Inferior parietal cortex (tissue), 1 donor: ENCODE measurements around the gene DGUOK.
A peak's percentile ranks its signal among the peaks of the same experiment; 100 is the strongest.

ENCODE experiments used
- DNase-seq: peaks from one replicate; pipeline ENCODE4 v3.0.0-alpha.2; 2016; ENCODE audit errors: extremely low spot score

DGUOK gene

GRCh38 chr2:73947412-73948018 lies 20.8 kb downstream of the DGUOK start:
- DNase-seq = no peak

- DNase-seq = no peak
Observed at GRCh38 chr2:73949802-73950201, 23.1 kb downstream of the DGUOK start.

- peak; percentile 34 for DNase-seq
Observed at GRCh38 chr2:73952499-73953446, 26.1 kb downstream of the DGUOK start.

- DNase-seq = no peak
Observed at GRCh38 chr2:73956218-73956865, 29.7 kb downstream of the DGUOK start.

GRCh38 chr2:73961274-73961673 lies 34.6 kb downstream of the DGUOK start:
- no peak for DNase-seq

- DNase-seq = no peak
Observed at GRCh38 chr2:73961823-73962615, 35.3 kb downstream of the DGUOK start.

- no peak for DNase-seq
Observed at GRCh38 chr2:73962798-73963197, 36.1 kb downstream of the DGUOK start.

GRCh38 chr2:73963385-73964120 lies 36.9 kb downstream of the DGUOK start:
- DNase-seq = no peak

- DNase-seq = no peak
Observed at GRCh38 chr2:73964223-73964622, 37.5 kb downstream of the DGUOK start.

GRCh38 chr2:73965053-73965452 lies 38.4 kb downstream of the DGUOK start:
- no peak for DNase-seq

GRCh38 chr2:73968357-73968937 lies 41.8 kb downstream of the DGUOK start:
- no peak for DNase-seq

- no peak for DNase-seq
Observed at GRCh38 chr2:73969356-73969755, 42.7 kb downstream of the DGUOK start.

GRCh38 chr2:73970141-73970803 lies 43.6 kb downstream of the DGUOK start:
- no peak for DNase-seq

GRCh38 chr2:73970850-73971471 lies 44.3 kb downstream of the DGUOK start:
- DNase-seq = no peak

GRCh38 chr2:73971722-73972121 lies 45.0 kb downstream of the DGUOK start:
- DNase-seq = no peak

GRCh38 chr2:73972846-73973245 lies 46.2 kb downstream of the DGUOK start:
- DNase-seq = no peak

GRCh38 chr2:73975731-73976130 lies 49.1 kb downstream of the DGUOK start:
- DNase-seq = no peak

GRCh38 chr2:73976803-73977202 lies 50.1 kb downstream of the DGUOK start:
- no peak for DNase-seq

- no peak for DNase-seq
Observed at GRCh38 chr2:73977466-73977865, 50.8 kb downstream of the DGUOK start.

GRCh38 chr2:73979021-73979420 lies 52.3 kb downstream of the DGUOK start:
- no peak for DNase-seq
